NCI-H1436 treated with DMSO at 0.1 percent for 48 hours (cell line): ENCODE data around the gene PRAC1.

Experiments
- DNase-seq: peaks from one replicate; lab custom pipeline; 2025; lab: John Stamatoyannopoulos, UW

The PRAC1 gene

GRCh38 chr17:48747445-48748363 is 25.4 kb upstream of the PRAC1 start:
- DNase-seq: no peak

- no peak for DNase-seq
Observed at GRCh38 chr17:48746916-48747444, 24.7 kb upstream of the PRAC1 start.

GRCh38 chr17:48745381-48746275 is 23.3 kb upstream of the PRAC1 start:
- DNase-seq: no peak

GRCh38 chr17:48740537-48740936 is 18.2 kb upstream of the PRAC1 start:
- DNase-seq: no peak

- no peak for DNase-seq
Observed at GRCh38 chr17:48738803-48739526, 16.6 kb upstream of the PRAC1 start.

- no peak for DNase-seq
Observed at GRCh38 chr17:48738424-48738802, 16.1 kb upstream of the PRAC1 start.

GRCh38 chr17:48737330-48738043 is 15.2 kb upstream of the PRAC1 start:
- DNase-seq: no peak

- DNase-seq: no peak
Observed at GRCh38 chr17:48735062-48735351, 12.7 kb upstream of the PRAC1 start.

GRCh38 chr17:48734333-48735061 is 12.2 kb upstream of the PRAC1 start:
- DNase-seq: no peak

- DNase-seq: no peak
Observed at GRCh38 chr17:48733632-48734328, 11.5 kb upstream of the PRAC1 start.

- DNase-seq: no peak
Observed at GRCh38 chr17:48732688-48733629, 10.6 kb upstream of the PRAC1 start.

- no peak for DNase-seq
Observed at GRCh38 chr17:48731355-48731754, 9.0 kb upstream of the PRAC1 start.

- no peak for DNase-seq
Observed at GRCh38 chr17:48730240-48730550, 7.9 kb upstream of the PRAC1 start.

- no peak for DNase-seq
Observed at GRCh38 chr17:48729335-48730239, 7.3 kb upstream of the PRAC1 start.

GRCh38 chr17:48728232-48729231 is 6.2 kb upstream of the PRAC1 start, which contains the start of gene HOXB13:
TSS of gene HOXB13 (minus strand) at chr17:48728750. CDS start at chr17:48728593, 157 bp downstream.
- peak; percentile 17 for DNase-seq

- DNase-seq: no peak
Observed at GRCh38 chr17:48727415-48728175, 5.3 kb upstream of the PRAC1 start.
